ENCODE results near the gene CDK8.

GRCh38 chr13:26213982-26214381, 39.9 kb upstream of the CDK8 start:
- TF ChIP-seq CTCF (IDR thresholded peaks at IDR 0.05; ENCODE audit: low read length) = no peak
- TF ChIP-seq EZH2 (IDR thresholded peaks at IDR 0.05; ENCODE audit: borderline replicate concordance, low read length) = no peak
